ENCODE measurements around the gene ZNF70. TPM values are rescaled to one million over a fixed set of nuclear protein-coding genes. Genes with fewer than 3 reads are reported as not detected.

The ZNF70 gene
- total RNA-seq, 1 experiment from 2014 or later: 2.9 TPM

DNA sequence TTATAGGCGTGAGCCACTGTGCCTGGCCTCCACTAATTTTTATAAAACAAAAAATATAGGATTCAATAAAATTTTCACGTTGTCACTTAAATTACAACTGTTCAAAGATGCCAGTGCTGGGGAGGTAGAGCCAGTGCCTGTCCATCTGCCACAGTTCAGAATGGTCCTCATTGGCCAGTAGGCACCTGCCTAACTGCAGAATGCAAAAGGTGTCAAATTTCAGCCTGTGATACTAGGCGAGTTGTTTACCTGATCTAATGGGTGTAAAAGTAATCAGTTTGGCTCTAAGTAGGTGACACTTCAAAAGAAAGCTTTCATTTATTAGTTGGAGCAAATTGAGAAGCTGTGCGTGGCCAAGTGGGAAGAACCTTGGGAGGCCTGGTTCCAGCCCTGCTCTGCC, 38.2 kb upstream of the ZNF70 start:
- Histone ChIP-seq H3K9me3 (ENCODE audit: insufficient read depth, low read depth) (no peaks in the 10 kb centered on the region), H3K27me3 (ENCODE audit: insufficient read depth, low read depth) (no peaks in the 10 kb centered on the region), H3K36me3 (ENCODE audit: low read depth) (0 out of 2 replicates have a peak, but pooled peaks cover 5% of the 10 kb centered on the region), H3K4me2 (peak overlapping the region; percentile 89), H3K27ac (no peak overlapping the region), H3F3A (ENCODE audit: insufficient read depth, low read depth) (no peaks in the 10 kb centered on the region), H3K9me2 (ENCODE audit: insufficient read depth) (no peaks in the 10 kb centered on the region), H3K4me3 (no peak overlapping the region), H3K4me1 (replicated peaks; ENCODE audit: insufficient read depth) (peaks cover 21% of the 10 kb centered on the region), H4K20me1 (ENCODE audit: insufficient read depth) (peaks cover 52% of the 10 kb centered on the region), H3K79me2 (ENCODE audit: low read depth) (peaks cover 51% of the 10 kb centered on the region), H2AFZ (no peak overlapping the region)
- TF ChIP-seq, protein P1, sequence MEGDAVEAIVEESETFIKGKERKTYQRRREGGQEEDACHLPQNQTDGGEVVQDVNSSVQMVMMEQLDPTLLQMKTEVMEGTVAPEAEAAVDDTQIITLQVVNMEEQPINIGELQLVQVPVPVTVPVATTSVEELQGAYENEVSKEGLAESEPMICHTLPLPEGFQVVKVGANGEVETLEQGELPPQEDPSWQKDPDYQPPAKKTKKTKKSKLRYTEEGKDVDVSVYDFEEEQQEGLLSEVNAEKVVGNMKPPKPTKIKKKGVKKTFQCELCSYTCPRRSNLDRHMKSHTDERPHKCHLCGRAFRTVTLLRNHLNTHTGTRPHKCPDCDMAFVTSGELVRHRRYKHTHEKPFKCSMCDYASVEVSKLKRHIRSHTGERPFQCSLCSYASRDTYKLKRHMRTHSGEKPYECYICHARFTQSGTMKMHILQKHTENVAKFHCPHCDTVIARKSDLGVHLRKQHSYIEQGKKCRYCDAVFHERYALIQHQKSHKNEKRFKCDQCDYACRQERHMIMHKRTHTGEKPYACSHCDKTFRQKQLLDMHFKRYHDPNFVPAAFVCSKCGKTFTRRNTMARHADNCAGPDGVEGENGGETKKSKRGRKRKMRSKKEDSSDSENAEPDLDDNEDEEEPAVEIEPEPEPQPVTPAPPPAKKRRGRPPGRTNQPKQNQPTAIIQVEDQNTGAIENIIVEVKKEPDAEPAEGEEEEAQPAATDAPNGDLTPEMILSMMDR (conservative IDR thresholded peaks at IDR 0.05): no peak
- TF ChIP-seq EZH2 (IDR thresholded peaks at IDR 0.05; ENCODE audit: low read depth): no peak
- DNase-seq: no peak
- ChIA-PET POLR2A (ENCODE audit: unreplicated experiment) (interaction anchor here (0.8 kb wide), 1 partner anchor 15 kb away, joined by 5 read pairs; no protein-coding TSS in a partner anchor), CTCF (interaction anchor here (0.6 kb wide), 1 partner anchor 259 kb away, joined by 14 read pairs; no protein-coding TSS in a partner anchor)
- BruUV-seq (replicated peaks): no TSS peak
- intact Hi-C loops (cut with micrococcal nuclease; ENCODE audit: unreplicated experiment): no loop called here

DNA sequence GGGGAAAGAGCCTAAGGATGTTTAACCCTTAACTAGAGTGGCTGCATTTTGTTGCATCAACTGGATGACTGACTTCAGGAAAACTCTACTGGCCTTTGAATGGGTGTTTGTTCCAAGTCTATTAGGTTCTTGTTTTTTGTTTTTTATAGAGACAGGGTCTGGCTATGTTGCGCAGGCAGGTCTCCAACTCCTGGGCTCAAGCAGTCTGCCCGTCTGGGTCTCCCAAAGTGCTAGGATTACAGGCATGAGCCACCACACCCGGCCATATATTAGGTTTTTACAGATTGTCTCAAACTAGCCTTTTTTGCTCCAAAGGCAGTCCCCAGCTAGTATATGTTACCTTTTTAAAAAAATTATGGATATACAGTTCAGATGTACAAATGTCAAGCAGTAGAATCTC, 37.0 kb upstream of the ZNF70 start:
- intact Hi-C loops (cut with micrococcal nuclease; ENCODE audit: unreplicated experiment): no loop called here
- Histone ChIP-seq H3K9me2 (ENCODE audit: insufficient read depth) (no peaks in the 10 kb centered on the region), H3F3A (ENCODE audit: insufficient read depth, low read depth) (no peaks in the 10 kb centered on the region), H2AFZ (no peak overlapping the region), H3K27ac (no peak overlapping the region), H3K79me2 (ENCODE audit: low read depth) (peaks cover 51% of the 10 kb centered on the region), H3K4me1 (replicated peaks; ENCODE audit: insufficient read depth) (peaks cover 21% of the 10 kb centered on the region), H3K36me3 (ENCODE audit: low read depth) (no peaks in the 10 kb centered on the region), H3K4me2 (peak overlapping the region; percentile 89), H3K27me3 (ENCODE audit: insufficient read depth, low read depth) (no peaks in the 10 kb centered on the region), H3K4me3 (peak overlapping the region; percentile 68), H4K20me1 (ENCODE audit: insufficient read depth) (peaks cover 52% of the 10 kb centered on the region), H3K9me3 (ENCODE audit: insufficient read depth, low read depth) (no peaks in the 10 kb centered on the region)
- TSS peak; percentile 44 for BruUV-seq (replicated peaks)
- no peak for TF ChIP-seq EZH2 (IDR thresholded peaks at IDR 0.05; ENCODE audit: low read depth)
- TF ChIP-seq, protein P1 (conservative IDR thresholded peaks at IDR 0.05): no peak
- ChIA-PET POLR2A (ENCODE audit: unreplicated experiment) (no interaction called here), CTCF (no interaction called here)
- no peak for DNase-seq

DNA sequence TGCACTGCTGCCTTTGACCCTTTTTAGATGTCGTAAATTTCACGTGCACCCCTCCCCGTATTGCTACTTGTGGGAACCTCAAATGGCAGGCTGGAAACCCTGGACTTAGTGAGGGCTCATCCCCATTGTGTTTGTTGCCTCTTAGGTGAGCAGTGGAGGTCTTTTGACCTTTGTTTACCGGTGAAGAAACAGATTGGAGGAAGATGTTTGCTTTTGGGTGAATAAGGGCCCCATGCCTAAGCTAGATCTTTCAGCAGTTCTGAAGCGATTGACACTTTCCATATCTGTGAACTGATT, 36.6 kb upstream of the ZNF70 start:
- BruUV-seq (replicated peaks): no TSS peak
- peaks cover 21% of the 10 kb centered on the region for H3K4me1 ChIP-seq (replicated peaks; ENCODE audit: insufficient read depth)
- H3K79me2 ChIP-seq (ENCODE audit: low read depth): peaks cover 51% of the 10 kb centered on the region
- no peaks in the 10 kb centered on the region for H3F3A ChIP-seq (ENCODE audit: insufficient read depth, low read depth)
- H3K36me3 ChIP-seq (ENCODE audit: low read depth): no peaks in the 10 kb centered on the region
- no peak for DNase-seq
- no peak for TF ChIP-seq EZH2 (IDR thresholded peaks at IDR 0.05; ENCODE audit: low read depth)
- TF ChIP-seq, protein P1 (conservative IDR thresholded peaks at IDR 0.05): no peak
- intact Hi-C loops (cut with micrococcal nuclease; ENCODE audit: unreplicated experiment): no loop called here
- POLR2A ChIA-PET (ENCODE audit: unreplicated experiment): interaction anchor here (0.6 kb wide), 1 partner anchor 1288 kb away, joined by 4 read pairs; no protein-coding TSS in a partner anchor
- CTCF ChIA-PET: no interaction called here
- H4K20me1 ChIP-seq (ENCODE audit: insufficient read depth): peaks cover 48% of the 10 kb centered on the region
- H3K4me2 ChIP-seq: peak overlapping the region; percentile 89
- no peaks in the 10 kb centered on the region for H3K9me2 ChIP-seq (ENCODE audit: insufficient read depth)
- H3K4me3 ChIP-seq: peak overlapping the region; percentile 68
- H2AFZ ChIP-seq: no peak overlapping the region
- no peaks in the 10 kb centered on the region for H3K9me3 ChIP-seq (ENCODE audit: insufficient read depth, low read depth)
- H3K27me3 ChIP-seq (ENCODE audit: insufficient read depth, low read depth): no peaks in the 10 kb centered on the region
- H3K27ac ChIP-seq: no peak overlapping the region

Data from PC-9 (cell line).